ENCODE measurements around the gene CIT. TPM values are rescaled to one million over a fixed set of nuclear protein-coding genes. Genes with fewer than 3 reads are reported as not detected.

Gene CIT
- total and polyA plus RNA-seq, 9 of the 15 experiments (the other 6 are each of a cell fraction or from before 2014, with no cell fraction given), result 1.1 to 46.7 (median 21.3) TPM

GRCh38 chr12:119803381-119803791 lies 73.7 kb downstream of the CIT start:
- Histone ChIP-seq H3K4me3 (no peak overlapping the region), H3K79me2 (ENCODE audit: control insufficient read depth, insufficient read depth, low read length) (no peaks in the 10 kb centered on the region), H3K4me1 (replicated peaks in 1 of 2; ENCODE audit: control insufficient read depth in 2 of 2, insufficient read depth in 2 of 2, low read length in 2 of 2) (peaks cover 0 to 6% of the 10 kb centered on the region in 2 experiments; a peak in 2 of 5 replicates), H2AFZ (ENCODE audit: low read depth, low read length) (no peak overlapping the region), H4K20me1 (replicated peaks; ENCODE audit: control insufficient read depth, insufficient read depth, low read length) (no peaks in the 10 kb centered on the region), H3K9me1 (ENCODE audit: control insufficient read depth, insufficient read depth, low read length) (no peaks in the 10 kb centered on the region), H3K4me2 (ENCODE audit: insufficient read depth, low read length) (no peak overlapping the region), H3K27ac (ENCODE audit: extremely low read depth, low read depth, low read length) (no peak overlapping the region), H3K9me3 (replicated peaks; ENCODE audit: control insufficient read depth, insufficient read depth, low read depth, low read length) (no peaks in the 10 kb centered on the region), H3K9ac (ENCODE audit: insufficient read depth in 1 of 2, low read depth in 2 of 2, low read length in 2 of 2) (no peak overlapping the region), H3K36me3 (ENCODE audit: control insufficient read depth, insufficient read depth, low read length) (peaks cover 23% of the 10 kb centered on the region; the same call in 2 of the 3 replicates), H3K27me3 (ENCODE audit: control insufficient read depth in 2 of 2, insufficient read depth in 2 of 2, low read length in 2 of 2) (no peaks in the 10 kb centered on the region)
- ATAC-seq, result no peak
- no peak for DNase-seq (ENCODE audit: extremely low read depth in 1 of 4, low spot score in 3 of 4)
- intact Hi-C loops (cut with micrococcal nuclease), result no loop called here
- ChIA-PET POLR2A (no interaction called here), CTCF (ENCODE audit: low intra/inter-chr PET ratio) (no interaction called here)
- 84% methylated on average over 16 of the region's 16 CpGs for WGBS (ENCODE audit: insufficient coverage, low coverage, missing lambda C conversion rate)
- in situ Hi-C loops (cut with MboI), result no loop called here
- TF ChIP-seq YY1 (IDR thresholded peaks at IDR 0.05; ENCODE audit: borderline replicate concordance in 1 of 3, control insufficient read depth in 1 of 3, extremely low read depth in 1 of 3, insufficient read depth in 3 of 3, insufficient read length in 1 of 3, insufficient replicate concordance in 2 of 3, low read depth in 1 of 3, low read length in 2 of 3), result peak in 1 of 3 experiments; percentile 23
- TF ChIP-seq THRA (IDR thresholded peaks at IDR 0.05), result no peak
- BruUV-seq (replicated peaks), result no TSS peak
- no peak for FAIRE-seq

- in situ Hi-C loops (cut with MboI), result no loop called here
- TF ChIP-seq, protein P1, sequence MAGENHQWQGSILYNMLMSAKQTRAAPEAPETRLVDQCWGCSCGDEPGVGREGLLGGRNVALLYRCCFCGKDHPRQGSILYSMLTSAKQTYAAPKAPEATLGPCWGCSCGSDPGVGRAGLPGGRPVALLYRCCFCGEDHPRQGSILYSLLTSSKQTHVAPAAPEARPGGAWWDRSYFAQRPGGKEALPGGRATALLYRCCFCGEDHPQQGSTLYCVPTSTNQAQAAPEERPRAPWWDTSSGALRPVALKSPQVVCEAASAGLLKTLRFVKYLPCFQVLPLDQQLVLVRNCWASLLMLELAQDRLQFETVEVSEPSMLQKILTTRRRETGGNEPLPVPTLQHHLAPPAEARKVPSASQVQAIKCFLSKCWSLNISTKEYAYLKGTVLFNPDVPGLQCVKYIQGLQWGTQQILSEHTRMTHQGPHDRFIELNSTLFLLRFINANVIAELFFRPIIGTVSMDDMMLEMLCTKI (IDR thresholded peaks at IDR 0.05; ENCODE audit: partially characterized antibody), result no peak
- TF ChIP-seq FOXJ2 (tag; IDR thresholded peaks at IDR 0.05), result no peak
- TF ChIP-seq GTF2E2 (tag; IDR thresholded peaks at IDR 0.05), result no peak
- no peak for TF ChIP-seq PTBP1 (IDR thresholded peaks at IDR 0.05; ENCODE audit: low read depth, low read length)
- no peak for TF ChIP-seq RBM25 (IDR thresholded peaks at IDR 0.05; ENCODE audit: low read depth, low read length, severe bottlenecking)
- no peak for TF ChIP-seq KAT8 (IDR thresholded peaks at IDR 0.05; ENCODE audit: low read depth)
- no peak for TF ChIP-seq ZNF121 (CRISPR knock-in tag; conservative IDR thresholded peaks at IDR 0.05)
- no peak for TF ChIP-seq ZNF165 (CRISPR knock-in tag; IDR thresholded peaks at IDR 0.05; ENCODE audit: borderline replicate concordance)
- TF ChIP-seq GTF2B (IDR thresholded peaks at IDR 0.05; ENCODE audit: extremely low read depth, insufficient read length), result no peak
- no peak for TF ChIP-seq TRIM24 (IDR thresholded peaks at IDR 0.05)
- WGBS (ENCODE audit: insufficient coverage, low coverage, missing lambda C conversion rate), result 91% methylated on average over 4 of the region's 4 CpGs
- no peak overlapping the region for H3K4me2 ChIP-seq (ENCODE audit: insufficient read depth, low read length)
- intact Hi-C loops (cut with micrococcal nuclease), result no loop called here
- H4K20me1 ChIP-seq (replicated peaks; ENCODE audit: control insufficient read depth, insufficient read depth, low read length), result no peaks in the 10 kb centered on the region
- DNase-seq (ENCODE audit: extremely low read depth in 1 of 4, low spot score in 3 of 4) (no peak), FAIRE-seq (no peak), ATAC-seq (no peak)
- POLR2A ChIA-PET, result interaction anchor here (0.6 kb wide), 1 partner anchor 16 kb away, joined by 3 read pairs; no protein-coding TSS in a partner anchor
- peaks cover 0 to 6% of the 10 kb centered on the region in 2 experiments; a peak in 2 of 5 replicates for H3K4me1 ChIP-seq (replicated peaks in 1 of 2; ENCODE audit: control insufficient read depth in 2 of 2, insufficient read depth in 2 of 2, low read length in 2 of 2)
- no peaks in the 10 kb centered on the region for H3K79me2 ChIP-seq (ENCODE audit: control insufficient read depth, insufficient read depth, low read length)
- BruUV-seq (replicated peaks), result no TSS peak
- H3K27me3 ChIP-seq (ENCODE audit: control insufficient read depth in 2 of 2, insufficient read depth in 2 of 2, low read length in 2 of 2), result no peaks in the 10 kb centered on the region
- no peaks in the 10 kb centered on the region for H3K9me1 ChIP-seq (ENCODE audit: control insufficient read depth, insufficient read depth, low read length)
- CTCF ChIA-PET (ENCODE audit: low intra/inter-chr PET ratio), result no interaction called here
- H3K27ac ChIP-seq (ENCODE audit: extremely low read depth, low read depth, low read length), result no peak overlapping the region
- H3K36me3 ChIP-seq (ENCODE audit: control insufficient read depth, insufficient read depth, low read length), result peaks cover 23% of the 10 kb centered on the region; the same call in 2 of the 3 replicates
- no peak overlapping the region for H2AFZ ChIP-seq (ENCODE audit: low read depth, low read length)
- H3K9ac ChIP-seq (ENCODE audit: insufficient read depth in 1 of 2, low read depth in 2 of 2, low read length in 2 of 2), result no peak overlapping the region
- no peak overlapping the region for H3K4me3 ChIP-seq
- H3K9me3 ChIP-seq (replicated peaks; ENCODE audit: control insufficient read depth, insufficient read depth, low read depth, low read length), result no peaks in the 10 kb centered on the region
Observed at GRCh38 chr12:119802472-119802871, 74.6 kb downstream of the CIT start.

All from K562 (cell line).